ENCODE results near the gene ZNF829.
A peak's percentile ranks its signal among the peaks of the same experiment; 100 is the strongest.

ZNF829 gene

DNA sequence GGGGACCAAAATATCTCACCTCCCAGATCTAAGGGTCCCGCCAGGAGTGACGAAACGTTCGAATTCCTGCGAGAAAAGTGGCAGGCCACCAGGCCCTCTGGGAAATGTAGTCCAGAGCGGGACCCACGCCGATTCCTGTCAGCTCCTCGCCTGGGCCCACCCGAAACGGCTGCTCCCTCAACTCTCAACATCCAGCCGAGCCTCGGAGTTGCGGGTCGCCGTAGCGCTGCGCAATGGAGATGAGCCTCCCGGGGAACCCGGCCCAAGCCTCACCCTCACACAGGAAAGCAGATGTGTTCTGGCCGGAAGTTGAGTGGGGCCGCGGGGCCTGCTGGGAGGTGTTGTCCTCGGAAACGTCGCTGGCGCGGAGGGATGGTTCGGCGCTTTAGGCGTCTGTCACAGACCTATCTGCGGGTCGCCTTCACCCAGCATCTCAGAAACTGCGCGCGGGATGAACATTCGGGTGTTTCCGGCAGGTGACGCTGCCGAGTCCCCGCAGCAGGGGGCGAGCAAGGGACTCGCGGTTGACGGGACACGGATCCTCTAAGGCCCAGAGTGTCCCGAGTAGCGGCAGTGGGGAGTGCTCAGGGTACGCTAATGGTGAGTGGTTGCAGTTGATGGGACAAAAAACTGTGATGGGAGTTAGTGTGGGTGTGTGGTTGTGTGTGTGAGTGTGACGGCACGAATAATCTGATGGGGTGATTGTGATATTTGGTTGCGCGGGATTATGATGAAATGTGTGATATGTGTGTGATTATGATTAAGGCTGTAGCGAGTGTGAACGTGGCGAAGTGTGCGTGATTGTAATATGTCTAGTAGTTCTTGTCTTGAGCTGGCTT, at the start of gene ZNF829, which contains the start of gene ZNF568:
Gene ZNF829 (minus strand): TSS at position 300 of the 839 bp plus-strand sequence. CDS start 1,124 bp downstream, outside the sequence.
Gene ZNF568 (plus strand): TSS at position 341 of the 839 bp plus-strand sequence. CDS start 6,439 bp downstream, outside the sequence.
- peak; percentile 92 for DNase-seq (ENCODE audit: low spot score)

DNA sequence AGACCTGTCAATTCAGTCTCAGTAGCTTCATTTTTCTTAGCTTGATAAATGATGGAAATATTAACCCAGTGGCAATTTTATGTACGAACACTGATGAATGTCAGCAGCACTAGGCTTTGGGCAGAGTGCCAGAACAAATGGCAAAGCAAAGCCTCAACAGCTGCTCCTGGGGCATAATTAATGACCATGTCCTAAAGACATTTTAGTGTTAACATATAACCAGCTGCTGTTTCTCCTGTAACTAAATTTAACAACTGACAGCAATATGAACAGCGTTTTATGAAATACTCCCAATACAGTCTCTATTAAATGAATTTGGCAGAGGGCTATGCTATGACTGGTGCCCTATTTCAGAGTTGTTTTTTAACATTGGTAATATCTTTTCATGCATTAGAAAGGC, 47.2 kb upstream of the ZNF829 start:
- DNase-seq (ENCODE audit: low spot score) = peak; percentile 46

DNA sequence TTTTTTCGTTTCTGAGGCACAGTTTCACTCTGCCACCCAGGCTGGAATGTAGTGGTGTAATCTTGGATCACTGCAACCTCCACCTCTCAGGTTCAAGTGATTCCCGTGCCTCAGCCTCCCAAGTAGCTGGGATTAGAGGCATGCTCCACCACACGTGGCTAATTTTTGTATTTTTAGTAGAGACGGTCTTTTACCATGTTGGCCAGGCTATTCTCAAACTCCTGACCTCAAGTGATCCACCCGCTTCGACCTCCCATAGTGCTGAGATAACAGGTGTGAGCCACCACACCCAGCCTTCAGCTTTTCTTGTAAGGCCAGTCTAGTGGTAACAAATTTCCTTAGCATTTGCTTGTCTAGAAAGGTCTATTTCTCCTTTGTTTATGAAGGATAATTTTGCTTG, 46.3 kb upstream of the ZNF829 start:
- DNase-seq (ENCODE audit: low spot score) = no peak

DNA sequence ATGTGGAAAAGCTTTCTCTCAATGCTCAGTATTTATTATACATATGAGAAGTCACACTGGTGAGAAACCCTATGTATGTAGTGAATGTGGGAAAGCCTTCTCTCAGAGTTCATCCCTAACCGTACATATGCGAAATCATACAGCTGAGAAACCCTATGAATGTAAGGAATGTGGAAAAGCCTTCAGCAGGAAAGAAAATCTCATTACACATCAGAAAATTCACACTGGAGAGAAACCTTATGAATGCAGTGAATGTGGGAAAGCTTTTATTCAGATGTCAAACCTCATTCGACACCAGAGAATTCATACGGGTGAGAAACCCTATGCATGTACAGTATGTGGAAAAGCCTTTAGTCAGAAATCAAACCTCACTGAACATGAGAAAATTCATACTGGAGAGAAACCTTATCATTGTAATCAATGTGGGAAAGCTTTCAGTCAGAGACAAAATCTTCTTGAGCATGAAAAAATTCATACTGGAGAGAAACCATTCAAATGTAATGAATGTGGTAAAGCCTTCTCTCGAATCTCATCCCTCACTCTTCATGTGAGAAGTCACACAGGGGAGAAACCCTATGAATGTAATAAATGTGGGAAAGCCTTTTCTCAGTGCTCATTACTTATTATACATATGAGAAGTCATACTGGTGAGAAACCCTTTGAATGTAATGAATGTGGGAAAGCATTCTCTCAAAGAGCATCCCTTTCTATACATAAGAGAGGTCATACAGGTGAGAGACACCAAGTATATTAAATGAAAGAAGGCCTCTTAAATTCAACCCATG, 34.4 kb upstream of the ZNF829 start:
- DNase-seq (ENCODE audit: low spot score) = no peak

DNA sequence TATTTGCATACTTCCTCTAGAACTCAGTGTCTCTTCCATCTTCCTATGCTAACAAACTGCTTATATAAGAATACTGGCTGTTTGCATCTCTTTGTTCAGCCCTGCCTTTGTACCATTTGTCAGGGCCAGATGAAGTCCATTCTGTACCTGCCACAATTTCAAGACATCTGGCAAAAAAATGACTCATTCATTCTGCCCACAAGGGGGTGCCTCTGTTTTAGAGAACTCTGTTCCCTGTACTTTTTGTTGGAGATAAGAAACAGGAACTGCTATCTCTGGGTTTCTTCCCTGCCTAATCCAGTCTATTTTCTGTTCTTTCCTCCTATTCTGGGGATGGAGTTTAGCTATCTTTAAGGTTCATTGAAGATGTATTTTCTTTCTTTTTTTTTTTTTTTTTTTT, 23.1 kb upstream of the ZNF829 start:
- DNase-seq (ENCODE audit: low spot score) = peak; percentile 48

DNA sequence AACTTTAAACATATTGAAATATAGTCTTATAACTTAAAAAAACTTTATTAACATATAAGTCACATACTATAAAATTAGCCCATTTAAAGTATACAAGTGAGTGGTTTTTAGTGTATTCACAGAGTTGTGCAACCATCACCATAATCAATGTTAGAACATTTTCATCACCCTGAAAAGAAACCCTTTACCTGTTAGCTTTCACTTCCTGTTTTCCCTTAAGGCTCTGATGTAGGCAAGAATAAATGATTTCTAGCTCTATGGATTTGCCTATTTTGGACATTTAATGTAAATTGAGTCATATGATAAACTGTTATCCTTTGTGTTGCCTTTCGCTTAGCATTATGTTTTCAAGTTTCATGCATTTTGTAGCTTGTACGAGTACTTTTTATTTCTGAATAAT, 15.6 kb upstream of the ZNF829 start:
- DNase-seq (ENCODE audit: low spot score) = no peak

DNA sequence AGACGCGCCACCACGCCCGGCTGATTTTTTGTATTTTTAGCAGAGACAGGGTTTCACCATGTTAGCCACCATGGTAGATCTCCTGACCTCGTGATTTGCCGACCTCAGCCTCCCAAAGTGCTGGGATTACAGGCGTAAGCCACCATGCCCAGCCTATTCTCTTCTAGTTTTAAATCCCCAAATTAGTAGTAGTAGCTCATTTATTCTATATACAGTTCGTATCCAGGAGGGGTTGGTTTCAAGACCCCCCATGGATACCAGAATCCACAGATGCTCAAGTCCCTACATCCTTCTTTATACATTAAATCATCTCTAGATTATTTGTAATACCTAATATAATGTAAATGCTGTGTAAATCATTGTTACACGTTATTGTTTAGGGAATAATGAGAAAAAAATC, 2.0 kb upstream of the ZNF829 start:
- no peak for DNase-seq (ENCODE audit: low spot score)

DNA sequence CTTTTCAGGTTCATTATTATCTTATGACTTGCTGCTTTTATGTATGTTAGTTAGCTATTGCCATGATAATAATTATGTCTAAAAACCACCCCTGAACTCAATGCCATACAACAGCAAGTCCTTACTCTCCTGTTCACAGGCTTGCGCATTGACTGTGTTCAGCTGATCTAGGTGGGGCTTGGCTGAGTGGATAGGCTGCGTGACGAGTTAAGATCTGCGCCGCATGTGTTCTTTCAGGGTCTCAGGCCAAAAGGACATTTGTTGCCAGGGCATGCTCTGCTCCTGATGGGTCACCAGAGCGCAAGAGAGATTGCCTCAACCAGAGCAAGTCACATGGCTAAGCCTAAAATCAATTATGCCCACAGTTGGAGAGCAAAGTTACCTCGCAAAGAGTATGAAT, 900 bp upstream of the ZNF829 start:
- DNase-seq (ENCODE audit: low spot score) = peak; percentile 55

DNA sequence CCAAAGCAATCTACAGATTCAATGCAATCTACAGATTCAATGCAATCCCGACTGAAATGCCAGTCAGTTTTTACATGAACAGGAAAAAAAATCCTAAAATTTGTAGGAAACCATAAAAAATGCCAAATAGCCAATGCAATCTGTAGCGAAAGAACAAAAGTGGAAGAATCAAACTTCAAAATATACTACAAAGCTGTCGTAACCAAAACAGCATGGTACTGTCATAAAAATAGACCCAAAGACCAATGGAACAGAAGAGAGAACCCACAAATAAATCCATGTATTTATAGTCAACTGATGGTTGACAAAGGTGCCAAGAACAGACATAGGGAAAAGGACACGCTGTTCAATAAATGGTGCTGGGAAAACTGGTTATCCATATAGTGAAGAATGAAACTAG, 17.7 kb downstream of the ZNF829 start:
- DNase-seq (ENCODE audit: low spot score) = no peak

DNA sequence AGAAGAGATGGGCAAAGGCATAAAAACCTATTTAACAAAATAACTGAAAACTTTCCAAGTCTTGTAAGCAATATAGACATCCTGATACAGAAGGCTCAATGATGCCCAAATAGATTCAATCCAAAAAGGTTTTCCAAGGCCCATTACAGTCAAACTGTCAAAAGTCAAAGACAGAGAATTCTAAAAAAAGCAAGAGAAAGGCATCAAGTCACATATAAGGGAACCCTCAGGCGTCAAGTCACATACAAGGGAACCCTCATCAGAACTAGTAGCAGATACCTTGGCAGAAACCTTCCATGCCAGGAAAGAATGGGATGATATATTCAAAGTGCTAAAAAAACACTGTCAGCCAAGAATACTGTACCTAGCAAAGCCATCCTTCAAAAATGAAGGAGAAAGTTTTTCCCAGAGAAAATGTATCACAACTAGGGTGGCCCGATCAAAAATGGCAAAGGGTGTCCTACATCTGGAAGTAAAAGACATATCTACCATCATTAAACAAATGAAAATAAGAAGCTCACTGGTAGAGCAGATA, 21.2 kb downstream of the ZNF829 start:
- no peak for DNase-seq (ENCODE audit: low spot score)

DNA sequence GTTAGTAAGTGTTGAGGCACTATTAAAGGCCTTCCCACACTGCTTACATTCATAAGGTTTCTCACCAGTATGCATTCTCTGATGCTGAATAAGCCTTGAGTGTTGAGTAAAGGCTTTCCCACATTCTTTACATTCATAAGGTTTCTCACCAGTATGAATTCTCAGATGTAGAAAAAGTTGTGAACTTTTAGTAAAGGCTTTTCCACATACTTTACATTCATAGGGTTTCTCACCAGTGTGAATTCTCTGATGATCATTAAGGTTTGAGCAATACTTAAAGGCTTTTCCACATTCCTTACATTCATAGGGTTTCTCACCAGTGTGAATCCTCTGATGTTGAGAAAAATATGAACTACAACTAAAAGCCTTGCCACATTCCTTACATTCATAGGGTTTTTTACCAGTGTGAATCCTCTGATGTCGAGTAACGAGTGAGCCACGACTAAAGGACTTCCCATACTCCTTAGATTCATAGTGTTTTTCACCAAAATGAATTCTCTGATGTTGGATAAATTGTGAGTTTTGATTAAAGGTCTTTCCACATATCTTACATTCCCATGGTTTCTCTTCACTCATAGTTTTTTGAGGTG, 24.2 kb downstream of the ZNF829 start:
- DNase-seq (ENCODE audit: low spot score) = no peak

DNA sequence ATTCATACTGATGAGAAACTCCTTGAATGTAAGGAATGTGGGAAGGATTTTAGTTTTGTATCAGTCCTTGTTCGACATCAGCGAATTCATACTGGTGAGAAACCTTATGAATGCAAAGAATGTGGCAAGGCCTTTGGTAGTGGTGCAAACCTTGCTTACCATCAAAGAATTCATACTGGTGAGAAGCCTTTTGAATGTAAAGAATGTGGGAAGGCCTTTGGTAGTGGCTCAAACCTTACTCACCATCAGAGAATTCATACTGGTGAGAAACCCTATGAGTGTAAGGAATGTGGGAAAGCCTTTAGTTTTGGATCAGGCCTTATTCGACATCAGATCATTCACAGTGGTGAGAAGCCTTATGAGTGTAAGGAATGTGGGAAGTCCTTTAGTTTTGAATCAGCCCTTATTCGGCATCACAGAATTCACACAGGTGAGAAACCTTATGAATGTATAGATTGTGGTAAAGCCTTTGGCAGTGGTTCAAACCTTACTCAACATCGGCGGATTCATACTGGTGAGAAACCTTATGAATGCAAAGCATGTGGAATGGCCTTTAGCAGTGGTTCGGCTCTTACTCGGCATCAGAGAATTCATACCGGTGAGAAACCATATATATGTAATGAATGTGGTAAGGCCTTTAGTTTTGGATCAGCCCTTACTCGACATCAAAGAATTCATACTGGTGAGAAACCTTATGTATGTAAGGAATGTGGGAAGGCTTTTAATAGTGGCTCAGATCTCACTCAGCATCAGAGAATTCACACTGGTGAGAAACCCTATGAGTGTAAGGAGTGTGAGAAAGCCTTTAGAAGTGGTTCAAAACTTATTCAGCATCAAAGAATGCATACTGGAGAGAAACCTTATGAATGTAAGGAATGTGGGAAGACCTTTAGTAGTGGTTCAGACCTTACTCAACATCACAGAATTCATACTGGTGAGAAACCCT, 38.8 kb downstream of the ZNF829 start:
- DNase-seq (ENCODE audit: low spot score) = no peak

DNA sequence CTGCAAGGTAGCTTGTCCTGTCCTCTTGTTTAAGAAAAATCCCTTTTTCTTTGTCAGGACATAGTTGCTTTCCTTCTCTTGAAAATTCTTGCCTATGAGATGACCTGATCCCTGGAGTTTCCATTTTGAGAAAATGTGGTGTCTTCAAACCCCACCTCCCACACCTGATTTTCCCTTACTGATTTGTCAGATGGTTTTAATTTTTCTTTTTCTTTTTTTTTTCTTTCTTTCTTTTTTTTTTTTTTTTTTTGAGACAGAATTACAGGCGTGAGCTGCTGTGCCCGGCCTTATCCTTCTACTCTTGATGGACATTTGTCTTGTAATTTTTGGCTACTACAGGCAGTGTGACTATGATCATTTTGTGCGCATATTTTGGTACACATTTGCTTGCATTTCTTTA, 64.2 kb downstream of the ZNF829 start:
- no peak for DNase-seq (ENCODE audit: low spot score)

DNA sequence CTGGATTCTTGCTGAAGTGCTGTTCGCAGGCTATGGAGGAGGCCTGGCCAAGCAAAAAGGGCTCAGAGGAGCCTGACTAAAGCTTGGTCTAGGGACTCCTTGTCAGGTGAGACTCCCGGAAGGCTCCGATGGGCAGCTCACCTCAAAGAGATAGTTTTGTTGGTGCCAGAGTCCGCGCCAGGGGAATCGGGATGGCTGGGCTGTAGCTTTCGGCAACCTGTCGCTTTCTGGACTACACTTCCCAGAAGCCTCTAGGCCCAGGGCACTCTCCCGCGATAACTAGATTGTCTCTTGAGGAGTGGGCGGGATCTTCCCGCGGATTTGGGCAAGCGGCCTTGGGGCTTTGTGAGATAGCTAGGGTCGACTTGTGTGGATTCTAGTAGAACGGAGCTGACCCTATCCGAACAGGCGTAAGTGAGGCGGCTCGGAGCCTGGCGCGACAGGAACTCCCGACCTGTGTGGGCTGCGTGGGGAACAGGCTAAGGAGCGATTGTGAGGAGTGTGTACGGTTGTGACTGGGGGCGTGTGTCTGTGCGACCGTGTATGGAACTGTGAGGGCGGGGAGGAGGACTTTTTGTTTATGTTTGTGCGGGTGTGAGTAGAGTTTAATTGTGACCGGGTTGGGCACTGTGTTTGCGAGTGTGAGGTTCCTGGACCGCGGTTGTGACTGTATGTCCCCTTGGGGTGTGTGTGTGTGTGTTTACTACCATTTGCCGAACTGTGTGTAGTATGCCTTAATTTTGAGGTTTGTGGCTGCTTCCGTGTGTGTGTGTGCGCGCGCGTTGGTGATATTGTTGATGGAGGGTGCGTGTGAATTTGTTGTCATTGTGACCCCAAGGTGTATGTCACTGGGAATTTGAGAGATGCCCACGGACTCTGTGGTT, 65.3 kb downstream of the ZNF829 start, which contains the start of gene ZNF345:
Gene ZNF345 (plus strand): TSS at position 318 of the 884 bp plus-strand sequence. CDS start 25,955 bp downstream, outside the sequence.
- DNase-seq (ENCODE audit: low spot score) = peak; percentile 90

DNA sequence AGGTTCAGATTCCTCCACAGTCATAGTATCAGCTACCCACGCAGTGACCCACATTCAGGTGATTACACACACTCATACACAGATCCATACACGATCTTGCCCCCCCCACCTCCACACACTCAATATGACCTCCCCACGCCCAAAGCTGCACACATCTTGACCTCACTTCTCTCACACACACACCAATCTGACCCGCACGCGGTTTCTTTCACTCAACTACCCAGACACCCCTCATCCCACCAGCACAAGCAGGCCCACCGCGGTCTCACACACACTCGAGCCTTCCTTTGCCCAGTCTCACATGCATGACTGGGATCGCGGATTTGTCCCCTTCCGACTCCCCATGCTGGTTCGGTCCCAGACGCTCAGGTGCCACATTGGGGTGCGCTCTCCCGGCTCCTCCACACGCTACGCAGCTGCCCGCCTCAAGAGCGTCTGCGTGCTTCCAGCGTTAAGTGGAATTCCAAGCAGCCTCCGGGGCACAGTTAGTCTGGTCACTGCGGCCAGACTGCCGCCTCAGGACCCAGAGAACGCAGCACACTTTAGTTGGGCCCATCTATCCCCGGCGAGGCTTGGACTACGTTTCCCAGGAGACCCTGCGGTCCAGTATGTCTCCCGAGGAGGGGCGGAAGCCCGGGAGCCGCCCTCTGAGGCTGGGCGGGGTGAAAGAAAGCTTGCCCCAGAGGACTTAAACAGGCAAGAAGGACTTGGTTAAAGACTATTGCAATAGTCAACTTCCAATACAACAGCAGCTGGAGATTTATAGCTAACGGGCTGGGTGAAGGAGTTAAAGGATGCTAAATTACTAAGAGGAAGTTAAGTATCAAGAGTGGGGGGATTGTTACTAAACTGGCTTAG, 66.2 kb downstream of the ZNF829 start:
- DNase-seq (ENCODE audit: low spot score) = peak; percentile 92

DNA sequence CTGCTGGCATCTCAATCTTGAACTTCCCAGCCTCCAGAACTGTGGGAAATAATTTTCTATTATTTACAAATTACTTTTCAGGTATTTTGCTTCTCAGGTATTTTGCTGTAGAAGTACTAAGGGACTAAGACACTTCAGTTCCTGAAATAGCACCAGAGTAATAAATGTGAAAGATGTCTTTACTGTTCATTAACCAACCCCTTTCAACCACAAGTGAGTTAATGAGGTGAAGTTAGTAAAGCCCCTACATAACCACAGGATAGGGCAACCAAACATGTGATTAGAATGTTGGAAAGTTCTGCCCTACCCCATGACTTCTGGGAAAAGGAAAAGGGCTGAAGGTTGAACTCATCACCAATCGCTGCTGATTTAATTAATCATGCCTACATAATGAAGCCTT, 68.1 kb downstream of the ZNF829 start:
- DNase-seq (ENCODE audit: low spot score) = no peak

DNA sequence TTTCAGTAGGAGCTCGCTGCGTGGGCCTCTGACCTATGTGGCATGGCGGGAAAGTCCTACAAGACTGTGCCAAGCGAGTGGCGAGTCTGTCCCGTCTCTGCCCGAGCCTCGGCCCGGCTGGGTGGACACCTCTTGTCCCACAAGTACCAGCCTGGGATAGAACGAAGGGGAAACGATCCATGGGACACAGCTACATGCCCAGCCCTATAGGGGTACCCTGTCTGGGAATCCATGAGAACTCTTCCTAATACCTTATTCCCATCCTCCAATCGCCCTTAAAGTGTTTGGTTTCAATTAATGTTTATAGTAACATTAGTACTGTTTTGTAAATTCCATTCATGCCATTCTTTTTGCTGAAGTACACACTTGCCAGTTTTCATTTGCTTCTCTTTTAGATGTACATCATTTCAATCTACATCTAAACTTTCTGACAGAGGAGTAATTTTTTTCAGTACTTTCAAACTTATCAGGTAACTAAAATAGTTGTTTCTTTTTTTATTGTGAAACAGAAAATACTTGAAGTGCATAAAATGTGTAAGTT, 77.2 kb downstream of the ZNF829 start:
- DNase-seq (ENCODE audit: low spot score) = no peak

Measured in D341Med (cell line).